KMS-11 (cell line): ENCODE results near the gene C16orf82.

Experiments used
- H2AFZ ChIP-seq: fragments of 200-600 bp; sonication (generic); 2 replicates; pipeline ENCODE4 v1.6.1; 2016; ENCODE audit warnings: antibody characterized with exemption, mixed run types, low read depth
- H3K27ac ChIP-seq: fragments of 200-600 bp; sonication (generic); 2 replicates; pipeline ENCODE4 v1.6.1; 2016; ENCODE audit warnings: mild to moderate bottlenecking, mixed run types
- H3K27me3 ChIP-seq: fragments of 200-600 bp; sonication (generic); 2 replicates; pipeline ENCODE4 v1.6.1; 2017; ENCODE audit warnings: mild to moderate bottlenecking, low read depth, mixed run types, moderate library complexity; ENCODE audit not compliant: insufficient read depth
- H3K36me3 ChIP-seq: fragments of 200-600 bp; sonication (generic); 2 replicates; pipeline ENCODE4 v1.6.1; 2017; ENCODE audit warnings: mild to moderate bottlenecking, mixed run types; ENCODE audit not compliant: insufficient read depth
- H3K4me1 ChIP-seq: fragments of 200-600 bp; sonication (generic); 2 replicates; pipeline ENCODE4 v1.6.1; 2016; ENCODE audit warnings: mild to moderate bottlenecking, low read depth, mixed run types; ENCODE audit not compliant: poor library complexity, severe bottlenecking
- H3K4me2 ChIP-seq: fragments of 200-600 bp; sonication (generic); 2 replicates; pipeline ENCODE4 v1.7.0; 2016; ENCODE audit warnings: mild to moderate bottlenecking, mixed run types
- H3K4me3 ChIP-seq: fragments of 200-600 bp; sonication (generic); IDR thresholded peaks from 2 replicates; pipeline ENCODE4 v1.6.1; 2017; ENCODE audit warnings: low read depth, low read length, mixed read lengths; ENCODE audit not compliant: insufficient read depth
- H3K79me2 ChIP-seq: fragments of 200-600 bp; sonication (generic); 2 replicates; pipeline ENCODE4 v1.6.1; 2016; ENCODE audit warnings: low read depth, mixed run types; ENCODE audit not compliant: insufficient read depth
- H3K9ac ChIP-seq: fragments of 200-600 bp; sonication (generic); 2 replicates; pipeline ENCODE4 v1.6.1; 2016; ENCODE audit warnings: mild to moderate bottlenecking, mixed run types
- H4K20me1 ChIP-seq: fragments of 200-600 bp; sonication (generic); 2 replicates; pipeline ENCODE4 v1.6.1; 2016; ENCODE audit warnings: mild to moderate bottlenecking, mixed run types; ENCODE audit not compliant: insufficient read depth
- TF ChIP-seq, protein P1 (sequence below): fragments of 200-600 bp; sonication (generic); conservative IDR thresholded peaks from 2 replicates; pipeline ENCODE4 v1.6.1; 2017; ENCODE audit warnings: low read depth, mild to moderate bottlenecking, antibody characterized with exemption, low read length, moderate library complexity, mixed read lengths

Gene C16orf82

DNA sequence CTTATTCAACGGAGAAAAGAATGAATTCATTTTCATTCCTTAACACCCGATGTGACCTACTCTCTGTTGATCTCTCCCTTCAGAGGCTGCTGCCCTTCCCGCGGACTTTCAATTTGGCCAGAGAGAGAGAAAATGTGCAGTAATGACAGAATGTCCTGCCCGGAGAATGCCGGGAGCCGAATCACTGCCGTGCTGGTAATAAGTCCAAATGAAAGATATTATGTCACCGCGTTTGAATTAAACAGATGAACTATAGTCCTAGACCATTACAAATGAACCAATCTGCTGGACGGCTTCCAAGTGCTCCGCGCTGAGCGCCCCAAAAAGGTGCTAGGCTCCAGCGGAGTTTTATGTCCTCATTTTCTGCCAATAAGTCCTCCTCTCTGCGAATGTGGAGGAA lies 14.7 kb upstream of the C16orf82 start:
- Histone ChIP-seq H3K4me2 (no peak overlapping the region), H3K9ac (no peak overlapping the region), H3K4me3 (no peak overlapping the region), H3K79me2 (no peaks in the 10 kb centered on the region), H3K27me3 (no peaks in the 10 kb centered on the region), H4K20me1 (no peaks in the 10 kb centered on the region), H3K27ac (no peak overlapping the region), H3K4me1 (no peaks in the 10 kb centered on the region), H3K36me3 (no peaks in the 10 kb centered on the region), H2AFZ (no peak overlapping the region)
- TF ChIP-seq, protein P1, sequence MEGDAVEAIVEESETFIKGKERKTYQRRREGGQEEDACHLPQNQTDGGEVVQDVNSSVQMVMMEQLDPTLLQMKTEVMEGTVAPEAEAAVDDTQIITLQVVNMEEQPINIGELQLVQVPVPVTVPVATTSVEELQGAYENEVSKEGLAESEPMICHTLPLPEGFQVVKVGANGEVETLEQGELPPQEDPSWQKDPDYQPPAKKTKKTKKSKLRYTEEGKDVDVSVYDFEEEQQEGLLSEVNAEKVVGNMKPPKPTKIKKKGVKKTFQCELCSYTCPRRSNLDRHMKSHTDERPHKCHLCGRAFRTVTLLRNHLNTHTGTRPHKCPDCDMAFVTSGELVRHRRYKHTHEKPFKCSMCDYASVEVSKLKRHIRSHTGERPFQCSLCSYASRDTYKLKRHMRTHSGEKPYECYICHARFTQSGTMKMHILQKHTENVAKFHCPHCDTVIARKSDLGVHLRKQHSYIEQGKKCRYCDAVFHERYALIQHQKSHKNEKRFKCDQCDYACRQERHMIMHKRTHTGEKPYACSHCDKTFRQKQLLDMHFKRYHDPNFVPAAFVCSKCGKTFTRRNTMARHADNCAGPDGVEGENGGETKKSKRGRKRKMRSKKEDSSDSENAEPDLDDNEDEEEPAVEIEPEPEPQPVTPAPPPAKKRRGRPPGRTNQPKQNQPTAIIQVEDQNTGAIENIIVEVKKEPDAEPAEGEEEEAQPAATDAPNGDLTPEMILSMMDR = no peak

DNA sequence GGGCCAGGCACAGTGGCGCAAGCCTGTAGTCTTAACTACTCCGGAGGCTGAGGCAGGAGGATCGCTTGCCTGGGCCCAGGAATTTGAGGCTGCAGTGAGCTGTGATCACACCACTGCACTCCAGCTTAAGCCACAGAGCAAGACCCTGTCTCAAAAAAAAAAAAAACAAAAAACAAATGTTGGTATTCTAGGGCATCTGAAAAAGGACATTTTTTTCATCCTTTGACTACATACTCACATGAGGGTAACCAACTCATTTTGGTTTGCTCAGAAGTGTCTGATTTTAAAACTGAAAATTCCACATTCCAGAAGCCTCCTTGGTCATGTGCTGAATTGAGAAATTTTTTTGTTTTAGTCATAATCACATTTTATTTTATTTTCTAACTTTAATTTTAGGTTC lies 12.7 kb upstream of the C16orf82 start:
- TF ChIP-seq, protein P1 = no peak
- no peak overlapping the region for H3K27ac ChIP-seq
- H3K27me3 ChIP-seq = no peaks in the 10 kb centered on the region
- H2AFZ ChIP-seq = no peak overlapping the region
- no peak overlapping the region for H3K4me3 ChIP-seq
- no peak overlapping the region for H3K9ac ChIP-seq
- no peak overlapping the region for H3K4me2 ChIP-seq
- no peaks in the 10 kb centered on the region for H3K79me2 ChIP-seq
- H3K4me1 ChIP-seq = no peaks in the 10 kb centered on the region
- H3K36me3 ChIP-seq = no peaks in the 10 kb centered on the region
- no peaks in the 10 kb centered on the region for H4K20me1 ChIP-seq

DNA sequence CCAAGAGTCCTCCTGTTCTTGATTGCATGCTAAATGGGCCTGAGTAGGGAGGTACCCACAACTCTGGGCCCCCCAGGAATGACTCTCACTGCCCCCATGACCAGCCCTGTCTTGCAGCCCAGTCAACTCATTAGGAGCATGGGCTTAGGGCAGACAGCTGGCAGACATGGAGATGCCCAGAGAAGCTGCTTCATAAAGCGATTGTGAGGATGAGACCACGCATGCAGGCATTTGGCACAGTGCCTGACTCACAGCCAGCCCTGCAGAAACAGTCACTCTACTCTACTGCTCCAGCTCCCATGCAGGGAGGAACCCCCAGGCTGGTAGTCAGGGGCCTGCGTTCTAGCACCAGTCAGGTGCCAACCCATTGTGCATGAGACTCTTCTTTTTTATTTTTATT lies 8.4 kb upstream of the C16orf82 start:
- H2AFZ ChIP-seq = no peak overlapping the region
- no peak overlapping the region for H3K27ac ChIP-seq
- TF ChIP-seq, protein P1 = no peak
- no peaks in the 10 kb centered on the region for H3K27me3 ChIP-seq
- no peak overlapping the region for H3K4me2 ChIP-seq
- no peak overlapping the region for H3K9ac ChIP-seq
- no peaks in the 10 kb centered on the region for H3K4me1 ChIP-seq
- no peaks in the 10 kb centered on the region for H3K79me2 ChIP-seq
- H3K36me3 ChIP-seq = no peaks in the 10 kb centered on the region
- H4K20me1 ChIP-seq = no peaks in the 10 kb centered on the region
- H3K4me3 ChIP-seq = no peak overlapping the region

DNA sequence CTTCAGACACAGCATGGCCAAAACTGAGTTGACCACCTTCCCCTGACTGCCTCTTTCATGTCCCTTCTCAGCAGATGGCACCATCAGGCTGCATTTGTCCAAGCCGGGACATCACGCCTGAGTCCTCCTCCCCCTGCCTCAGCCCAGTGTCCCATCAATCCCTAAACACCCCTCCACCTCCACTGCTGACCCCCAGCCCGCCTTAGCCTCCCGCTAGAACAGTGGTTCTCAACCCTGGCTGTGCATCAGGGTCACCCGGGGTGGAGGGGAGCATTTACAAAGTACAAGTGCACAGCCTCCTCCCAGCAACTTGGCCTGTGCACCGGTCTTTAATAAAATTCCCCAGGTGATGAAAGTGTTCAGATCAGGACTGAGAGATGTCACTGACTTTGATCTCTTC lies 4.0 kb downstream of the C16orf82 start:
- TF ChIP-seq, protein P1 = no peak
- H3K27me3 ChIP-seq = no peaks in the 10 kb centered on the region
- no peaks in the 10 kb centered on the region for H3K36me3 ChIP-seq
- no peaks in the 10 kb centered on the region for H4K20me1 ChIP-seq
- no peaks in the 10 kb centered on the region for H3K4me1 ChIP-seq
- no peaks in the 10 kb centered on the region for H3K79me2 ChIP-seq
- H3K9ac ChIP-seq = no peak overlapping the region
- no peak overlapping the region for H3K27ac ChIP-seq
- no peak overlapping the region for H3K4me3 ChIP-seq
- no peak overlapping the region for H2AFZ ChIP-seq
- H3K4me2 ChIP-seq = no peak overlapping the region

DNA sequence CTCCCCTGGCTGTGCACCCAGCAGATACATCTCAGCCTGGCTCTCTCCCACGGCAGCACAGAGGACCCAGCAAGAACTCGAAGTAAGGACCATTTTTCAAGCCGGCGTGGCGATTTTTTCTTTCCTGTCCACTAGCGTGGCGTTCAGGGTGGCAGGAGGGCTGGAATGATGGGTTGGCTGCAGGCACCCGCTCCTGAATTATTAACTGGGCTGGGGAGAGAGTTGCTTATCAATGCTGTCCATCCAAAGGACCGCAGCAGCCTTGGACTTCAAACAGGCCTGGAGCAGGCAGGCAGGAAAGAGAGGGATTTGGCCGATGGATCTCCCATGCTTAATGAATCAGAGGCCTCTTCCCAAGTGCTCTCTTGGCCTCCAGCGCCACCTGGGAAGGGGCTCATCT lies 7.0 kb downstream of the C16orf82 start:
- Histone ChIP-seq H3K4me3 (no peak overlapping the region), H4K20me1 (no peaks in the 10 kb centered on the region), H3K27me3 (no peaks in the 10 kb centered on the region), H2AFZ (no peak overlapping the region), H3K9ac (no peak overlapping the region), H3K27ac (no peak overlapping the region), H3K79me2 (no peaks in the 10 kb centered on the region), H3K4me1 (no peaks in the 10 kb centered on the region), H3K4me2 (no peak overlapping the region), H3K36me3 (no peaks in the 10 kb centered on the region)
- TF ChIP-seq, protein P1 = no peak
